HG03378 (cell line): ENCODE measurements around the gene CNPY3.
"Not testable (repeated sequence)": the region's sequence is repeated elsewhere in the genome, so short reads cannot be mapped to it uniquely, and the experiment has no call there.

Experiments
- ATAC-seq: cut with Tn5 transposase; IDR thresholded peaks from one replicate; pipeline ENCODE4 v1.9.1; 2021; ENCODE audit warnings: mild to moderate bottlenecking, moderate library complexity; ENCODE audit not compliant: unreplicated experiment

CNPY3 gene

GRCh38 chr6:42914546-42914945 lies 14.7 kb upstream of the CNPY3 start:
- no peak for ATAC-seq

GRCh38 chr6:42915732-42916131 lies 13.5 kb upstream of the CNPY3 start, which contains the start of gene PTCRA:
Gene PTCRA (plus strand): TSS chr6:42916053. CDS start chr6:42916070, 17 bp downstream.
- no peak for ATAC-seq

GRCh38 chr6:42916288-42916687 lies 13.0 kb upstream of the CNPY3 start:
- ATAC-seq, result no peak

GRCh38 chr6:42921801-42922200 lies 7.5 kb upstream of the CNPY3 start:
- no peak for ATAC-seq

- ATAC-seq, result no peak
Measured at GRCh38 chr6:42923666-42924065, 5.6 kb upstream of the CNPY3 start.

- no peak for ATAC-seq
Measured at GRCh38 chr6:42925248-42925857, 3.9 kb upstream of the CNPY3 start.

GRCh38 chr6:42929821-42930360 lies 611 bp downstream of the CNPY3 start:
- peak; percentile 73 for ATAC-seq

- ATAC-seq, result no peak
Measured at GRCh38 chr6:42932412-42932811, 3.1 kb downstream of the CNPY3 start.

GRCh38 chr6:42933205-42933604 lies 3.9 kb downstream of the CNPY3 start:
- no peak for ATAC-seq

GRCh38 chr6:42935322-42935721 lies 6.0 kb downstream of the CNPY3 start:
- ATAC-seq, result no peak

- no peak for ATAC-seq
Measured at GRCh38 chr6:42936398-42936797, 7.1 kb downstream of the CNPY3 start.

GRCh38 chr6:42937548-42938427 lies 8.5 kb downstream of the CNPY3 start:
- ATAC-seq, result no peak

GRCh38 chr6:42938428-42938796 lies 9.1 kb downstream of the CNPY3 start:
- ATAC-seq, result no peak

GRCh38 chr6:42938987-42939809 lies 9.9 kb downstream of the CNPY3 start:
- ATAC-seq, result no peak

- no peak for ATAC-seq
Measured at GRCh38 chr6:42939810-42940167, 10.5 kb downstream of the CNPY3 start.

- ATAC-seq, result no peak
Measured at GRCh38 chr6:42940493-42941045, 11.3 kb downstream of the CNPY3 start.

- not testable (repeated sequence) for ATAC-seq
Measured at GRCh38 chr6:42941356-42941755, 12.1 kb downstream of the CNPY3 start.

GRCh38 chr6:42942444-42942843 lies 13.2 kb downstream of the CNPY3 start:
- no peak for ATAC-seq

- ATAC-seq, result no peak
Measured at GRCh38 chr6:42947950-42948349, 18.7 kb downstream of the CNPY3 start.

GRCh38 chr6:42952389-42952788 lies 23.1 kb downstream of the CNPY3 start:
- ATAC-seq, result no peak

- not testable (repeated sequence) for ATAC-seq
Measured at GRCh38 chr6:42954405-42954804, 25.1 kb downstream of the CNPY3 start.
